ENCODE data around the gene LRRC37A.
"Not testable (repeated sequence)": the region's sequence is repeated elsewhere in the genome, so short reads cannot be mapped to it uniquely, and the experiment has no call there.

Gene LRRC37A

DNA sequence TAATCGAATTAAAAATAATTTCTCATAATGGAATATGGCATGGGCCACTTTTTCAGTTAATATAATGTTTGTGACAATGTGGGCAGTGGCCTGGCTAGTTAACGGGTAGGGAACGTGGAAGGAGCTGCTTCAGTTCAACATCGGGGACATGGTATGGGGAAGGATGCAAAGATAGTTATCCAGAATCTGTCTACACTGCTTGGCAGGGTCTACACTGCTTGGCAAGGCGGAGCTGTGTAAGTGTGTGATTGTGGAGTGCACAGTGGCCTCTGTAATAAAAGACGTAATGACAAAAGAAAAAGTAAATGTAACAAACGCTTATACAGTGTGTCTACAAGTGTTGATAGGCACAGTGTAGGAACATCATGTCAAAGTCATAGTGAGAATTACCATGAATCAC, 7.3 kb upstream of the LRRC37A start:
- H4K12ac ChIP-seq (ENCODE audit: low read depth, low read length); H3K18ac ChIP-seq (ENCODE audit: low read length); H2AFZ ChIP-seq (ENCODE audit: insufficient read depth, low read length, poor library complexity); DNase-seq; H3K9ac ChIP-seq (ENCODE audit: low read length); H2BK12ac ChIP-seq (ENCODE audit: low read length); H2AK5ac ChIP-seq (ENCODE audit: low read length); H3K27ac ChIP-seq (ENCODE audit: low read depth, low read length); H3K79me1 ChIP-seq (ENCODE audit: low read length); H2BK5ac ChIP-seq (ENCODE audit: low read depth, low read length, poor library complexity); H3K27me3 ChIP-seq (ENCODE audit: insufficient read depth, low read length); H3K4ac ChIP-seq (ENCODE audit: low read depth, low read length); H3K79me2 ChIP-seq (ENCODE audit: control insufficient read depth, insufficient read depth, low read length, poor library complexity); H4K8ac ChIP-seq (ENCODE audit: low read depth, low read length); H3K14ac ChIP-seq (ENCODE audit: low read length); H3K23ac ChIP-seq (ENCODE audit: low read length); H4K91ac ChIP-seq (ENCODE audit: low read depth, low read length); H3K36me3 ChIP-seq (ENCODE audit: control insufficient read depth in 1 of 2, insufficient read depth in 2 of 2, low read length in 2 of 2); H2BK120ac ChIP-seq (ENCODE audit: insufficient read depth, low read length, poor library complexity); H3K9me3 ChIP-seq (ENCODE audit: insufficient read depth, low read depth, low read length); H3K4me3 ChIP-seq (ENCODE audit: low read depth, low read length); H3K4me1 ChIP-seq (ENCODE audit: control insufficient read depth in 1 of 2, insufficient read depth in 2 of 2, low read length in 2 of 2); H3K4me2 ChIP-seq (ENCODE audit: low read length): not testable (repeated sequence)
- whole genome bisulfite sequencing (ENCODE audit: extremely low coverage, insufficient coverage, insufficient read length), result no CpG with 5 or more reads among the region's 7 CpGs

DNA sequence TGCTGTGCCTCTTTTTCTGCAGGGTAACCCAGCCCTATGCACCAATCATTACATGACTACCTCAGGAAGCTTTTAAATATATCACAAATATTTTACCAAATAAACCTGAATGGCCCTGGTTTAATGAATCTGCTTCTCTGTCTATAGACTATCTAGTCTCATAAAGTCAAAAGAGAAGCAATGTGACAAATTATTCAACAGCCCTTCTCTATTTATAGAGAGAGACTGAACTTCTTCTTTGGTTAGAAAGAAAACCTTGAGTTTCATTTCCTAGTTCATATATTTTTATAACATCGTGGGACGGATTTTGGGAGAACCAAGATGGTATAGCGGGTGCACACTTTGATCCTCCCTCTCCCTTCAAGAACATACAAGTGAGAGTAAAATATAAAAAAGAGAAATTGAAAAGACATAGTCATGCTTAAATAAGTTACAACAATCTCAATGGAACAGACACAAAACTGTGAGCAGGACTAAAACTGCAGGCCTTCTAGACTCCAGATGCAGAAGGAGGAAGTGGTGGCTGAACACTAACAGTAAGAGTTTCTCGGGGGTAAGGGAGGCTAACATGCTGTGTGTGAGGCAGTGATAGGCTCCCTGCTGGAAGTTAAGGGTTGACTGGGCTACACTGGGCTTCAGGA, 3.9 kb upstream of the LRRC37A start:
- WGBS (ENCODE audit: extremely low coverage, insufficient coverage, insufficient read length), result no CpG with 5 or more reads among the region's 4 CpGs
- not testable (repeated sequence) for H3K27ac ChIP-seq (ENCODE audit: low read depth, low read length); H3K9me3 ChIP-seq (ENCODE audit: insufficient read depth, low read depth, low read length); H3K4me3 ChIP-seq (ENCODE audit: low read depth, low read length); H3K79me1 ChIP-seq (ENCODE audit: low read length); H3K23ac ChIP-seq (ENCODE audit: low read length); H2BK120ac ChIP-seq (ENCODE audit: insufficient read depth, low read length, poor library complexity); H3K9ac ChIP-seq (ENCODE audit: low read length); H3K4ac ChIP-seq (ENCODE audit: low read depth, low read length); H2AK5ac ChIP-seq (ENCODE audit: low read length); H2AFZ ChIP-seq (ENCODE audit: insufficient read depth, low read length, poor library complexity); H4K91ac ChIP-seq (ENCODE audit: low read depth, low read length); H3K4me1 ChIP-seq (ENCODE audit: control insufficient read depth in 1 of 2, insufficient read depth in 2 of 2, low read length in 2 of 2); H4K8ac ChIP-seq (ENCODE audit: low read depth, low read length); H2BK12ac ChIP-seq (ENCODE audit: low read length); H3K27me3 ChIP-seq (ENCODE audit: insufficient read depth, low read length); H4K12ac ChIP-seq (ENCODE audit: low read depth, low read length); H3K18ac ChIP-seq (ENCODE audit: low read length); H3K14ac ChIP-seq (ENCODE audit: low read length); H3K79me2 ChIP-seq (ENCODE audit: control insufficient read depth, insufficient read depth, low read length, poor library complexity); H3K36me3 ChIP-seq (ENCODE audit: control insufficient read depth in 1 of 2, insufficient read depth in 2 of 2, low read length in 2 of 2); H3K4me2 ChIP-seq (ENCODE audit: low read length); DNase-seq; H2BK5ac ChIP-seq (ENCODE audit: low read depth, low read length, poor library complexity)

DNA sequence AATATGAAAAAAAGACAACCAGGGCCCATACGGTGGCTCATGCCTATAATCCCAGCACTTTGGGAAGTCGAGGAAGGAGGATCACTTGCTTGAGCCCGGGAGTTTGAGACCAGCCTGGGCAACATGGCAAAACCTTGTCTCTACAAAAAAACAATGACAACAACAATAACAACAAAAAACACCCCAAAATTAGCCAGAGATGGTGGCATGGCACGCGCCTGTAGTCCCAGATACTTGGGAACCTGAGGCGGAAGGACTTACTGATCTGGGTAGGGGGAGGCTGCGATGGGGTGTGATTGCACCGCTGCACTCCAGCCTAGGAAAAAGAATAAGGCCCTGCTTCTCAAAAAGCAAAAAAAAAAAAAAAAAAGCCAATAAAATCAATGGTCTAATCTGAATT, 3.3 kb upstream of the LRRC37A start:
- not testable (repeated sequence) for H4K91ac ChIP-seq (ENCODE audit: low read depth, low read length); H3K4me2 ChIP-seq (ENCODE audit: low read length); H2AK5ac ChIP-seq (ENCODE audit: low read length); H2BK120ac ChIP-seq (ENCODE audit: insufficient read depth, low read length, poor library complexity); H3K18ac ChIP-seq (ENCODE audit: low read length); H3K23ac ChIP-seq (ENCODE audit: low read length); H2AFZ ChIP-seq (ENCODE audit: insufficient read depth, low read length, poor library complexity); H4K12ac ChIP-seq (ENCODE audit: low read depth, low read length); H3K14ac ChIP-seq (ENCODE audit: low read length); H2BK12ac ChIP-seq (ENCODE audit: low read length); H3K9me3 ChIP-seq (ENCODE audit: insufficient read depth, low read depth, low read length); H3K79me2 ChIP-seq (ENCODE audit: control insufficient read depth, insufficient read depth, low read length, poor library complexity); DNase-seq; H4K8ac ChIP-seq (ENCODE audit: low read depth, low read length); H3K4ac ChIP-seq (ENCODE audit: low read depth, low read length); H2BK5ac ChIP-seq (ENCODE audit: low read depth, low read length, poor library complexity); H3K4me1 ChIP-seq (ENCODE audit: control insufficient read depth in 1 of 2, insufficient read depth in 2 of 2, low read length in 2 of 2); H3K27me3 ChIP-seq (ENCODE audit: insufficient read depth, low read length); H3K36me3 ChIP-seq (ENCODE audit: control insufficient read depth in 1 of 2, insufficient read depth in 2 of 2, low read length in 2 of 2); H3K9ac ChIP-seq (ENCODE audit: low read length); H3K79me1 ChIP-seq (ENCODE audit: low read length); H3K27ac ChIP-seq (ENCODE audit: low read depth, low read length); H3K4me3 ChIP-seq (ENCODE audit: low read depth, low read length)
- WGBS (ENCODE audit: extremely low coverage, insufficient coverage, insufficient read length), result no CpG with 5 or more reads among the region's 8 CpGs

DNA sequence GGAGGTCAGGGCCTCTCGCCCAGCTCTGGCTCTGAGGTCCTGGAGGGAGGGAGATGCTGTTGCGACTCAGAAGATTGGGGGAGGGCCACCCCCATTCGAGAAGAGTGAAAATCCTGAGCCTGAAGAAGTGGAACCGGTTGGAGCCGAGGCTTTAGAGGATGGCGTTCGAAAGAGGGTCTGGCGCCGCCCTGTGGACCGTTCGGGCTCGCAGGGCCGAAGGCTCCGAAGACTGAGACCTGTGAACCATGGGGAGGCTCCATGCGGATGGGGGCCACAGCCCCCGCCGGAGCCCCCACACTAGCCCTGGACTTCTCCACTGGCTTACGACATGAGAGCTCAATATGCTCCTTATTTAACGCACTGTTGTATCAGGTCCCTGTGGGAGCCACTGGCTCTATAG, 46.3 kb downstream of the LRRC37A start:
- not testable (repeated sequence) for H2BK120ac ChIP-seq (ENCODE audit: insufficient read depth, low read length, poor library complexity); H2BK12ac ChIP-seq (ENCODE audit: low read length); H3K27ac ChIP-seq (ENCODE audit: low read depth, low read length); H2AK5ac ChIP-seq (ENCODE audit: low read length); DNase-seq; H3K9me3 ChIP-seq (ENCODE audit: insufficient read depth, low read depth, low read length); H4K12ac ChIP-seq (ENCODE audit: low read depth, low read length); H3K14ac ChIP-seq (ENCODE audit: low read length); H3K4ac ChIP-seq (ENCODE audit: low read depth, low read length); H3K18ac ChIP-seq (ENCODE audit: low read length); H2AFZ ChIP-seq (ENCODE audit: insufficient read depth, low read length, poor library complexity); H3K23ac ChIP-seq (ENCODE audit: low read length); H3K79me2 ChIP-seq (ENCODE audit: control insufficient read depth, insufficient read depth, low read length, poor library complexity); H4K8ac ChIP-seq (ENCODE audit: low read depth, low read length); H2BK5ac ChIP-seq (ENCODE audit: low read depth, low read length, poor library complexity); H3K36me3 ChIP-seq (ENCODE audit: control insufficient read depth in 1 of 2, insufficient read depth in 2 of 2, low read length in 2 of 2); H3K27me3 ChIP-seq (ENCODE audit: insufficient read depth, low read length); H3K4me2 ChIP-seq (ENCODE audit: low read length); H4K91ac ChIP-seq (ENCODE audit: low read depth, low read length); H3K9ac ChIP-seq (ENCODE audit: low read length); H3K79me1 ChIP-seq (ENCODE audit: low read length); H3K4me3 ChIP-seq (ENCODE audit: low read depth, low read length); H3K4me1 ChIP-seq (ENCODE audit: control insufficient read depth in 1 of 2, insufficient read depth in 2 of 2, low read length in 2 of 2)
- WGBS (ENCODE audit: extremely low coverage, insufficient coverage, insufficient read length), result no CpG with 5 or more reads among the region's 19 CpGs

All from trophoblast cell (in vitro differentiated cells and primary cell).